K562 treated with DMSO at 1 percent for 4 hours (cell line): ENCODE results near the gene IFI44L. TPM values are rescaled to one million over a fixed set of nuclear protein-coding genes. Genes with fewer than 3 reads are reported as not detected.

ENCODE experiments used
- total RNA-seq: library from RNA; unstranded; fragments of 300-600 nt; gene quantifications from 2 replicates; pipeline ENCODE4 v1.2.3, GENCODE V29; 2022; ENCODE audit not compliant: insufficient read depth

The IFI44L gene
- total RNA-seq, result not detected in 2 replicates

DNA sequence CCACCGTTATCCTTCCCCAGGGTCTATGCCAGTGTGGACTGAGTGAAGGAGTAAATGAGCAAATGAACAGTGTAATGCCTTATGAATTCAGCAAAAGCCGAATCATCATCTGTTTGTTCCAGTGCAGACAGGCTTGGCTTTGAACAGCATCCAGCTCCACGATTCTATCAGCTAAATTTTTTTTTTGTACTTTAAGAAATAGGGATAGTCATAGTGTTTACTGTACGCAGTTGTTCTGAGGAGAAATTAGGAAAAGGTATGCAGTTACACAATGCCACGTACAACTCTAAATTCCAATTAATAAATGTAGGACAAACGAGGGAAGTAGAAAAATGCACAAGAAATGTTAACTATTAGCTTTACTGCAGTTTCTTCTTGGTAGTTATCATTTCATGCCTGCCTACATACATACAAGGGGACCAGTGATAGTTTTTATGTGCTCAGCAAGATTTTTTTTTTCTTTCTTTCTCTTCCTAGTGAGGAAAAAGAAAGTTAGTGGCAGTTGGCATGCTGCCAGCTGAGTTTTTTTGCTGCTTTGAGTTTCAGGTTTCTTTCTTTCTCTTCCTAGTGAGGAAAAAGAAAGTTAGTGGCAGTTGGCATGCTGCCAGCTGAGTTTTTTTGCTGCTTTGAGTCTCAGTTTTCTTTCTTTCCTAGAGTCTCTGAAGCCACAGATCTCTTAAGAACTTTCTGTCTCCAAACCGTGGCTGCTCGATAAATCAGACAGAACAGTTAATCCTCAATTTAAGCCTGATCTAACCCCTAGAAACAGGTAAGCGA, at the start of gene IFI44L:
IFI44L (plus strand) TSS at position 646 of the 777 bp plus-strand sequence. CDS start 7,468 bp downstream, outside the sequence.

DNA sequence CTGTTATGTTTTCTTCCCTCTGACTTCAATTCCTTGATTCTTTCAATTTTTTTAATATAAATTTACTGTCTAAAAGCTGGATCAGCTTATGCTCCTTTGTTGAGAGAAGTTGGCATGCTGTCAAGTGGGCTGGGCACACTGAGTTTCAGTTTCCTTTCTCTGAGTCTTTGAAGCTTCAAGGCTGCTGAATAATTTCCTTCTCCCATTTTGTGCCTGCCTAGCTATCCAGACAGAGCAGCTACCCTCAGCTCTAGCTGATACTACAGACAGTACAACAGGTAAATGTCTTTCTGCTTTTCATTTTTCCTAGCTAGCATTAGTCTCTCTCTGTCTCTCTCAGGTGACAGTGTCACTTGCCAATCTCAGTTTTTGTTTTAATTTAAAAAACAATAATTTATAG, 29.4 kb downstream of the IFI44L start, which contains the start of gene IFI44:
IFI44 (plus strand) TSS at position 204 of the 400 bp plus-strand sequence. CDS start 365 bp downstream, outside the sequence.

Other genes starting within 250 kb of the IFI44L start
- not detected in 2 replicates for gene PTGFR, start 129.5 kb upstream of the IFI44L start, total RNA-seq
- gene IFI44, start 29.4 kb downstream of the IFI44L start, total RNA-seq, result not detected in 2 replicates